GM12801 (cell line): Measurements from ENCODE around the gene HSD3B7.

ENCODE experiments used
- CTCF ChIP-seq: IDR thresholded peaks from one replicate; pipeline ENCODE4 v1.5.1; 2011; ENCODE audit warnings: control low read depth; ENCODE audit not compliant: insufficient read length; ENCODE audit errors: extremely low read depth

HSD3B7 gene

GRCh38 chr16:31002250-31002700, 17.3 kb downstream of the HSD3B7 start:
- no peak for TF ChIP-seq CTCF

- TF ChIP-seq CTCF: no peak
These were observed 17.9 kb downstream of the HSD3B7 start for GRCh38 chr16:31002862-31003341.

DNA sequence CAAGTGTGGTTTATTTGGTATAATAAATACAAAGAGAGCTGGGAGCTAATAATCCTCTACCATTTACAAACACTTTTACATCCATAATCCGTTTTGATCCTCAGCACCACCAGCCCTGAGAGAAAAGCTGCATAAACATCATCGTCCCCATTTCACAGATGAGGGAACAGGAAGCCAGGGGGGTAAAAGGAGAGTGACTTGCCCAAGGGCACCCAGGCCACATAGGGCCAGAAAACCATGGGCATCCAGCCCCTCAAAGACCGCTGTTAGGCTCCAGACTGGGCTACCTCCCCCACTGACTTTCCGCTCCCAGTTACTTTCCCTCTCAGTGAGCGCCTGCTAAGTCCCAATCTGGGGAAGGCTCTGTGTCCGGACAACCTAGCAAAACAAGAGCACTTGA, 18.7 kb downstream of the HSD3B7 start:
- TF ChIP-seq CTCF: no peak

- TF ChIP-seq CTCF: no peak
These were observed 19.7 kb downstream of the HSD3B7 start for GRCh38 chr16:31004658-31005057.

GRCh38 chr16:31005350-31006085, 20.5 kb downstream of the HSD3B7 start:
- TF ChIP-seq CTCF: no peak

DNA sequence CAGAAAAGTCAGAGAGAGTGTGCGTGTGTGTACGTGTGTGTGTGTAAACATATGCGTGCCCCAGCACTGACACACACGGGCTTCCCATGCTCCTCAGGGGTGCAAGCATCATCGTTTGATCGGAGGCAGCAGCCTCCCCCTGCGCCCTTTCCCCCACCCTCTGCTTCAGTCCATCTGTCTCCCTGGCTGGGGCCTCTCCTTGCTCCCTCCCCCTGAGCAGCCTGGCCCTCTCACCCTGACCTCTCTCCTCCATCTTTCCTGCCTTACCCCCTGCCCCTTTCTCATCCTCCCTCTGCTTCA, 21.0 kb downstream of the HSD3B7 start:
- no peak for TF ChIP-seq CTCF

DNA sequence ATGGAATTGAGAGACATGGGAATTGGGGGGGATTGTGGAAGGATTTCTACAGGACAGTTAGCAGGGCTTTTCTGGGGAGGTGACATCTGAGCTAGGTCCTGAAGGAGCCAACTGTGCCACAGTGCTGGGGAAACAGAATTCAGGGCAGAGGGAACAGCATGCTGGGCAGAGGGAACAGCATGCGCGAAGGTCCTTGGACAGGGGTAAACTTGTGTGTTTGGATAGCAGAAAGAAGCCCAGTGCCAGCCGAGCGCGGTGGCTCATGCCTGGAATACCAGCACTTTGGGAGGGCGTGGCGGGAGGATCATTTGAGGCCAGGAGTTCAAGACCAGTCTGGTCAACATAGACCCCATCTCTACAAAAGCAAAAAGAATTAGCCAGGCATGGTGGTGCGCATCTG, 21.6 kb downstream of the HSD3B7 start:
- no peak for TF ChIP-seq CTCF
